Measurements from ENCODE around the gene RMRP. TPM values are rescaled to one million over a fixed set of nuclear protein-coding genes. Genes with fewer than 3 reads are reported as not detected.
"Not testable (repeated sequence)": the region's sequence is repeated elsewhere in the genome, so short reads cannot be mapped to it uniquely, and the experiment has no call there.

RMRP gene
- total and polyA plus RNA-seq, 2 experiments from 2014 or later, result 15.3 to 8,626 TPM

GRCh38 chr9:35612843-35613242, 45.0 kb downstream of the RMRP start:
- ATAC-seq, result no peak
- no peak for DNase-seq (ENCODE audit: low spot score)
- no peak for TF ChIP-seq POLR2AphosphoS5 (IDR thresholded peaks at IDR 0.05; ENCODE audit: low read depth)
- TF ChIP-seq ZNF331 (CRISPR knock-in tag; IDR thresholded peaks at IDR 0.05; ENCODE audit: low read depth), result no peak
- no peak for TF ChIP-seq CTCF (conservative IDR thresholded peaks at IDR 0.05; ENCODE audit: low read depth in 2 of 2)
- TF ChIP-seq CREB1 (CRISPR knock-in tag; IDR thresholded peaks at IDR 0.05; ENCODE audit: low read depth), result no peak
- TF ChIP-seq ETS1 (IDR thresholded peaks at IDR 0.05), result no peak
- peaks cover 14% of the 10 kb centered on the region for H3K4me1 Mint-ChIP-seq
- H3K9me3 Mint-ChIP-seq, result no peaks in the 10 kb centered on the region
- peaks cover 14% of the 10 kb centered on the region for H3K4me1 ChIP-seq (ENCODE audit: insufficient read depth)
- H3F3A ChIP-seq (replicated peaks; ENCODE audit: low read depth), result peaks cover 15% of the 10 kb centered on the region
- H3K27ac Mint-ChIP-seq, result no peak overlapping the region
- no peak overlapping the region for H3K4me3 ChIP-seq
- no peaks in the 10 kb centered on the region; the same call in 1 of the 2 replicates for H4K20me1 ChIP-seq (replicated peaks; ENCODE audit: insufficient read depth)
- H3K79me2 ChIP-seq (replicated peaks; ENCODE audit: insufficient read depth), result no peaks in the 10 kb centered on the region
- H3K27me3 ChIP-seq (ENCODE audit: insufficient read depth), result peaks cover 24% of the 10 kb centered on the region
- no peak overlapping the region for H2AFZ ChIP-seq
- H3K36me3 ChIP-seq (ENCODE audit: insufficient read depth), result no peaks in the 10 kb centered on the region
- no peak overlapping the region for H3K4me3 Mint-ChIP-seq
- no peak overlapping the region for H3K27ac ChIP-seq (ENCODE audit: low read depth)
- peaks cover 4% of the 10 kb centered on the region; the same call in 2 of the 3 replicates for H3K36me3 Mint-ChIP-seq (ENCODE audit: low read depth)
- no peaks in the 10 kb centered on the region for H3K9me2 ChIP-seq (ENCODE audit: insufficient read depth)
- peaks cover 19% of the 10 kb centered on the region for H3K27me3 Mint-ChIP-seq (ENCODE audit: insufficient read depth, low read depth, poor library complexity)
- no peak overlapping the region for H3K4me2 ChIP-seq

- peaks cover 12% of the 10 kb centered on the region for H3K27me3 Mint-ChIP-seq (ENCODE audit: insufficient read depth, low read depth, poor library complexity)
- not testable (repeated sequence) for H3K36me3 ChIP-seq (ENCODE audit: insufficient read depth); H3K36me3 Mint-ChIP-seq (ENCODE audit: low read depth); H3K9me3 Mint-ChIP-seq; H3K79me2 ChIP-seq (replicated peaks; ENCODE audit: insufficient read depth); H3K27ac ChIP-seq (ENCODE audit: low read depth); H3K27ac Mint-ChIP-seq; ATAC-seq; H3K4me3 ChIP-seq; DNase-seq (ENCODE audit: low spot score); H3K4me3 Mint-ChIP-seq; H3K4me1 ChIP-seq (ENCODE audit: insufficient read depth); H4K20me1 ChIP-seq (replicated peaks; ENCODE audit: insufficient read depth); H3K9me2 ChIP-seq (ENCODE audit: insufficient read depth); H3K4me2 ChIP-seq; H2AFZ ChIP-seq
- Histone ChIP-seq H3K27me3 (ENCODE audit: insufficient read depth) (peaks cover 16% of the 10 kb centered on the region), H3F3A (replicated peaks; ENCODE audit: low read depth) (peaks cover 10% of the 10 kb centered on the region)
- H3K4me1 Mint-ChIP-seq, result peaks cover 11% of the 10 kb centered on the region
Observed at GRCh38 chr9:35612066-35612465, 45.8 kb downstream of the RMRP start.

- no peaks in the 10 kb centered on the region for H3K9me3 Mint-ChIP-seq
- Histone ChIP-seq H3K4me3 (no peak overlapping the region), H3K79me2 (replicated peaks; ENCODE audit: insufficient read depth) (peaks cover 2% of the 10 kb centered on the region; the same call in 1 of the 2 replicates), H3K27ac (ENCODE audit: low read depth) (no peak overlapping the region), H2AFZ (no peak overlapping the region), H3F3A (replicated peaks; ENCODE audit: low read depth) (peaks cover 7% of the 10 kb centered on the region), H3K4me2 (no peak overlapping the region), H3K9me2 (ENCODE audit: insufficient read depth) (no peaks in the 10 kb centered on the region), H4K20me1 (replicated peaks; ENCODE audit: insufficient read depth) (no peaks in the 10 kb centered on the region; the same call in none of the 2 replicates), H3K27me3 (ENCODE audit: insufficient read depth) (peaks cover 12% of the 10 kb centered on the region), H3K4me1 (ENCODE audit: insufficient read depth) (peaks cover 8% of the 10 kb centered on the region), H3K36me3 (ENCODE audit: insufficient read depth) (no peaks in the 10 kb centered on the region)
- no peak overlapping the region for H3K27ac Mint-ChIP-seq
- H3K4me1 Mint-ChIP-seq, result peaks cover 6% of the 10 kb centered on the region
- H3K4me3 Mint-ChIP-seq, result no peak overlapping the region
- ATAC-seq (peak; percentile 87), DNase-seq (ENCODE audit: low spot score) (peak; percentile 80)
- H3K36me3 Mint-ChIP-seq (ENCODE audit: low read depth), result peaks cover 10% of the 10 kb centered on the region
- H3K27me3 Mint-ChIP-seq (ENCODE audit: insufficient read depth, low read depth, poor library complexity), result peaks cover 7% of the 10 kb centered on the region
- TF ChIP-seq ETS1 (IDR thresholded peaks at IDR 0.05) (no peak), CTCF (conservative IDR thresholded peaks at IDR 0.05; ENCODE audit: low read depth in 2 of 2) (peak; percentile 73 to 82)
Observed at GRCh38 chr9:35611230-35611797, 46.5 kb downstream of the RMRP start.
